CD1c-positive myeloid dendritic cell (primary cell): Measurements from ENCODE around the gene TENT5C.
"Not testable (repeated sequence)": the region's sequence is repeated elsewhere in the genome, so short reads cannot be mapped to it uniquely, and the experiment has no call there.

Experiments used
- DNase-seq: peaks from one replicate; pipeline ENCODE4 v3.0.0-alpha.2; 2016; ENCODE audit errors: extremely low spot score

TENT5C gene

DNA sequence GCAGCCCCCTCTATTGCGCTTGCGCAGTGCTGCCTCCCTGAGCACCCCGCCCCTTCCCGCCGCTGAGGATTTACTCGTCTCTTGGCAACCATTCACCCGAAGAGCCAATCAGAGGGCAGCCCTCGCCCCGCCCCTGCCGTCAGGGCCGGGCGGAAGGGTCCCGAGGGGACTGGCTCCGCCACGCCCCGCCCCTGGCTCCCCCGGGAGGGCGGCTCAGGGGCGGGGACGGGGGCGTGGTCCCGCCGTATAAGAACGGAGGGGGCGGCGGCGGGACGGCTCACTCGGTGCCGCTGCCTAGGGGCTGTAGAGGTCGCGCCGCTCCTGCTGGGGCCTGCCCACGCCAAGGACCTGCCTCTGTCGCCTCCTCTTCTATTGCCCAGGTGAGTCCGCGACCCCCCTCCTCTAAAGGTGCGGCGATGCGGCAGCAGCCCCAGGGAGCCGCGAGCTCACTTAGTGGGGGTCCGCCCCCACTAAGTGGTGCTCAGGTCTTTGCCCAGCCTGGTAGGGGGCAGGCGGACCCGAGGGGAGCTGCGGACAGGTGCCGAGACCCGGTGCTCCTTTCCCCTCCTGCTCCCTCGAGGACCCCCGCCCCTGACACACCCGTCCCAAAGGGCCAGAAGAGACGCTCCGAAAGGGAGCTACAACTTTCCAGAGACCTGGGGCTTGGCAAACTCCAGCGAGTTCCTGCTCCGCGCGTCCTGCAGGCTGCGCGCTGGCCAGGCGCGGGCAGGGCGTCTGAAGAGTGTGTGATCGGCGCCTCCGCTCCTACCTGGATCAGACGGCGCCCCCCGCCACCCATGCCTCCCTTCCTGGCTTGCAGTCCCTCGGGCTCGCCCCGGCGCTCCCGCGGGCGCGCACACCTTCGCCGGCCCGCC lies at the start of gene TENT5C:
TENT5C (plus strand) TSS at position 275 of the 875 bp plus-strand sequence. CDS start 16,821 bp downstream, outside the sequence.
- DNase-seq = peak; percentile 98

DNA sequence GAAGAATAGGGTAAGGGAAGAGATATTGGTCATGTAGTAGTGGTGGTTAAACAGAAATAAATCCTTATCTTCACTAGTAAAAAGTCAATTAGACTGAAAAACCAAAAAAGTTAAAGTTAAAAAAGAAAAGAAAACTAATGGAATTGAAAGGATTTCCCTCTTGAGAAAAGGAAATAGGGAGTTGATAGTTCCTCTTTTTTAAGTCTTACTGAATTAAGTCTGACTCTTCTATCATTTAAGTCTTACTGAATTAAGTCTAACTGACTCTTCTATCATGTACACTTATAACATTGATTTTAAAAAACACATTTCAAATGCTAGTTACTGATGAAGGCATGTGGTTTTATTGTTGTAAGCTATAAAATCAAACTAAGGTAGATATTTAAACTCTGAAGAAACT lies 49.5 kb upstream of the TENT5C start:
- DNase-seq = no peak

DNA sequence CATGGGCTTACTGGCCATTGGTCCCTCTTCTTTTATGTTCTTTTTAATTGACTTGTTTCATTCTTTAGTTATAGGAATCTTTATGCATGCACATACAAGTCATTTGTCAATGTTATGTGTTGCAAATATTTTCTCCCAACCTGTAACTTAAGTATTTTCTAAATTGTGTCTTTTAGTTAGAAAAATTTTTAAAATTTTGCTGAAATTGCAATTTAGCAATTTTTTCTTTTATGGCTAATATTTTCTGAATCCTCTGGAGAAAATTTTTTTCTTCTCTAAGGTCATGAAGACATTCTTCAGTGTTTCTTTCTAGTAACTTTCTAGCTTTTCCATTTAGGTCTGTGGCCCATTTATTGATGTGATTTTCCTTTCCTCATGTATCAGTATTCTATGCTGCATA lies 48.9 kb upstream of the TENT5C start:
- DNase-seq = no peak

DNA sequence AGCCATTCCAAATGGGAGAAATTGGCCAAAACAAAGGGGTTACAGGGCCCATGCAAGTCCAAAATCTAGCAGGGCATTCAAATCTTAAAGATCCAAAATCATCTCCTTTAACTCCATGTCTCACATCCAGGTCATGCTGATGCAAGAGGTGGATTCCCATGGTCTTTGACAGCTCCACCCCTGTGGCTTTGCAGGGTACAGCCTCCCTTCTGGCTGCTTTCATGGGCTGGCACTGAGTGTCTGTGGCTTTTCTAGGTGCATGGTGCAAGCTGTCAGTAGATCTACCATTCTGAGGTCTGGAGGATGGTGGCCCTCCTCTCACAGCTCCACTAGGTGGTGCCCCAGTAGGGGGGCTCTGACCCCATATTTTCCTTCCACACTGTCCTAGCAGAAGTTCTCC lies 47.4 kb upstream of the TENT5C start:
- not testable (repeated sequence) for DNase-seq

DNA sequence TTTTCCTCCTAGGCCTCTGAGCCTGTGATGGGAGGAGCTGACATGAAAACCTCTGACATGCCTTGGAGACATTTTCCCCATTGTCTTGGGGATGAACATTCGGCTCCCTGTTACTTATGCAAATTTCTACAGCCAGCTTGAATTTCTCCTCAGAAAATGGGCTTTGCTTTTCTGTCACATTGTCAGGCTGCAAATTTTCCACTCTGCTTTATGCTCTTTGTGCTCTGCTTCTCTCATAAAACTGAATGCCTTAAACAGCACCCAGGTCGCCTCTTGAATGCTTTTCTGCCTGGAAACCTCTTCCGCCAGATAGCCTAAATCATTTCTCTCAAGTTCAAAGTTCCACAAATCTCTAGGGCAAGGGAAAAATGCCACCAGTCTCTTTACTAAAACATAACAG lies 46.7 kb upstream of the TENT5C start:
- DNase-seq = no peak

DNA sequence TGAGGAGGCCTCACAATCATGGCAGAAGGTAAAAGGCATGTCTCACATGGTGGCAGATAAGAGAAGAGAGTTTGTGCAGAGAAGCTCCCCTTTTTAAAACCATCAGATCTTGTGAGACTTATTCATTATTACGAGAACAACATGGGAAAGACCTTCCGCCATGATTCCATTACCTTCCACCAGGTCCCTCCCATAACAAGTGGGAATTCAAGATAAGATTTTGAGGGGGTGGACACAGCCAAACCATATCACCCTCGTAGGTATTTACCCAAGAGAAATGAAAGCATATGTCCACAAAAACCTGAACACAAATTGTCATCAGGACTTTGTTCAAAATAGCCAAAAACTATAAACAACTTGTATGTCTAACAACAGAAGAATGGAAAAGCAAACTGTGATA lies 45.9 kb upstream of the TENT5C start:
- no peak for DNase-seq

DNA sequence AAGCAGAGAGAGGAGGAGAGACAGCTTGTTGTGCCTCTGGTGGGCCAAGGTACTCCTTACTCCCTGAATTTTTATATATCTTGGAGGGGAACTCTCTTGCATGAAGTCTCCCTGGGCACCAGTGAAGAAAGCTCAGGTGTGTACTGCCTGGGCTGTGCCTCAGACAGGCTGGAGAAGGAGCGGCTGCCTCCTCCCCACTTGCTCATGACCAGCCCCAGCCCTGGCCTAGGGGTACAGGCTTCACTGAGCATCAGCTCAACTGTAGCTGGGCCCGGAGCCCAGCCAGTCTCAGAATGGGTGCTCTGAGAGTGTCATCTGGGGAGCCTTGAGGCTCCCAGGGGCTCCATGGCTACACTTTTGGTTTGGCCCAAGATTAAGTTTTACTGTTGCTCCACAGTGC lies 44.8 kb upstream of the TENT5C start:
- DNase-seq = no peak

DNA sequence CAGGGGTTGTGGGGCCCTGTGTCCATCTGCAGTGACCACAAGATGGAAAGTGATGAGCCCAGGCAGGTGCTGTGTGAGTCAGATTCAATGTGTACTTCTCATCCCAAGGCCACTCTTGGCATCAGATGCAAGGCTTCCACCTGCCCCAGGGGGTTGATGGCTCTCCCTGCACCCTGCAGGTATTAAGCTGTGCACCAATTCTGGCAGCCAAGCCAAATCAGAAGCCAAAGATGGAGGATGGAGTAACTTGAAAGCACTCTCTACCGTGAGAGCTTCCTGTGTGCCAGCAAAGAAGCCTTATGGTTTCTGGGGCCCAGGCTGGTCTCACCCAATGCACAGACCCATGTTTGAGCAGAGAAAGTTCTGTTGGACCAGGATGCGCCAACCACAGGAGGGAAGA lies 44.3 kb upstream of the TENT5C start:
- DNase-seq = no peak

DNA sequence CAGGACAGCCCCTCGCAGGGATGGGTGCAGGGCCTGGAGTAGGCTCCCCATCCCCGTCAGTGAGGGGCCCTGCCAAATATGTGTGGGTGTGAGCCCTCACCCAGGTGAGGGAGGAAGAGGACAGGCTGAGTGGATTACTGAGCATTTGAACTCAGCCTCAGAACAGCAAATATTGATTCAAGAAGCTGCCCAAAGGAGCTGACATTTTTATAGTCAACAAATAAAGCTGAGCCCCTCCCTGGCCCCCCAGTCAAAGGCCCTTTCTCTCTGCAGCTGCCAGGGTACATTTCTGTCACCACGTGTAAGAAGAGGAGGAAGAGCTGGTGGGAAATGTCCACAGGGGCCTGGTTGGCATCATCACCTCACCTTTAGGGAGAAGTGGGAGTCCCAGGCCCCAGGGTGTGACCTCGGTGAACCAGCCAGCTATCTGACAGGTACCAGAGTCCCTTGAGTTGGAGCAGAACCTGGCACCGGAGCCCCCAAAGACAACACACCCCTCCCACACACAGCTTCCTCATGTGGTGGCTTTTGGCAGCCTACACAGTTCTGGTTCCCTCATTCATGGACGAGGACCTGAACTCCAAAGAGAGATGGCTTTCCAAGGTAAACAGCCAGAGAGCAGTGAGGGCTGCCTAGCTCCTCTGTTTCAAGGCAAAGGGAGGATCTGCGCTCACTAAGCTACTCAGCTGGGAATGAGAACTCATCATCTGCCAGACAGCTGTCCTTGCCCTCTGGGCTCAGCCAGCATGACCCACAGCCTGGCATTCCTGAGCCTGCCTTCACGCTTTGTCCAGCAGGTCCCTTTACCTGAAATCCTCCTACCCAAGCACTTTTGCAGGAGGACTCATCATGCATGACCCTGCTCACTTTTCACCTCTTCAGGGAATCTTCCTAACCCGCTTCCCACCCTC lies 43.0 kb upstream of the TENT5C start:
- DNase-seq = peak; percentile 31

DNA sequence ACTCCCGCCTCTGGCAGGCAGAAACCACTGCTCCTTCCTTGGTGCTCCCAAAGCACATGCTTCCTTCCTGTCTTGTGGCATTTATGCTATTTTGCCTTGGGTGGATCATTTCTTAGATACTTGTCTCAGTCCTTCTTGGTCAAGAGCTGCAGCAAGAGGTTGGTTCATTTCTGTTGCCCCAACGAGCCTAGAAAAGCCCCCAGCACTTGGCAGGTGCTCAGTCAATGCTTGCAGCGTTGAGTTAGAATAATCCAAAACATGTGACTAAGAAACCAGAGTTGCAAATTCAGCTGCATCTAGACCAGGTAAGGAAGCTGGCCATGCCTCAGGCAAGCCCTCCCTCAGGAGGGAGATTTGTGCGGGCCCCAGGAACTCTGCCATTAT lies 42.4 kb upstream of the TENT5C start:
- DNase-seq = no peak

DNA sequence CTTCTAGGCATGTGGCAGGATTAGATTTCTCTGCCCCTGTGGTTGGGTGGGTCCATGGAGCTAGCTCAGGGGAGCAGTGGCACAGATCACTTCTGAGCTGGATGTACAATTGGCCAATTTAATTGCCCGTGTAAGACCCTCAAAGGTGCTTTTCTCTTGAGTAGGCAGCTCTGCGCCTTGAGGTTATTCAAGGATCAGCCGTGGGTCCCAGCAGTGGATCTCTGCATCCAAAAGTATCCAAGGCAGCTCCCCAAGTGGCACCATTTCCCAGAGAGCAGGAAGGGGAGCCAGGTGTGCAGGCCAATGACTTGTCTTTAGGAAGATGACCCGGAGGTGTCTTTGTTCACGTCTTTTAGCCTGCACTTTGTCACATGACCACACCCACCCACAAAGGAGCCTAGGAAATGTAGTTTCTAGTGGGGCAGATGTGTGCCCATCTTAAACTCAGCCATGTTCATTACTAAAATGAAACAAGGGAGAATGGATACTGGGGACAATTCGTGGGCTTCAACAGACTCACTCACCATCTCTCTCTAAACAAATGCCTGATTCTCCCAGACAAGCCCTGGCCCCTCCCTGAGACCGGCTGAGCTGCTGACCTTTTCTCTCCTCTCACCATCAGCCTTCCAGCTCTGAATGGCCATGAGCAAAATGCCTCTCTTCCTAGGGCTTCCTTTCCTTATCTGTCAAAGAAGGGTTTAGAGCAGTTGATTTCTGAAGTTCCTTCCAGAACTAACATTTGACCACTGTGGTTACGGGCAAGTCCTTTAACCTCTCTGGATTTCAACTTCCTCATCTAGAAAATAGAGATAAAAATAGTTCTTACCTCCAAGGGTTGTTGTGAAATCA lies 41.4 kb upstream of the TENT5C start:
- peak; percentile 12 for DNase-seq

DNA sequence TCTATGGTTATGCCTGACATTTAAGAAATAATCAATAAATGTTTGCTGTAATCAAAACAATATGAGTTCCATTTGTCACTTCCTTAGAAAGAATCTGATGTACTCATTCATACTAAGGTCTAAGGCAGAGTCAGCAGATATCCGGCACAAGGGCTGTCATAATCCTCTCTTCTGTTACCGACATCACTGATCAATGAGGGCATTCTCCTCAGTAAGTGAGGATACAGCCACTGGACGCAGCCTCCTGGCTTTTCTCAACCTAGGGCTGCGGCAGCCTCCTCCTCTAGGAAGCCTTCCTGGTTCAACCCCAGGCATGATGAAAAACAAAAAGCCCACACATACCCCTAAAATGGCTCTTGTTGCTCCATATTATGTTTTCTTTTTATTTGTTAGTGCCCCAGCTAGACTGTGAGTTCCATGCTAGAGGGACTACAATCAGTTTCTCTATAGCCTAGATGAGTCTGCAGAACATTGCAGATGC lies 40.7 kb upstream of the TENT5C start:
- no peak for DNase-seq

DNA sequence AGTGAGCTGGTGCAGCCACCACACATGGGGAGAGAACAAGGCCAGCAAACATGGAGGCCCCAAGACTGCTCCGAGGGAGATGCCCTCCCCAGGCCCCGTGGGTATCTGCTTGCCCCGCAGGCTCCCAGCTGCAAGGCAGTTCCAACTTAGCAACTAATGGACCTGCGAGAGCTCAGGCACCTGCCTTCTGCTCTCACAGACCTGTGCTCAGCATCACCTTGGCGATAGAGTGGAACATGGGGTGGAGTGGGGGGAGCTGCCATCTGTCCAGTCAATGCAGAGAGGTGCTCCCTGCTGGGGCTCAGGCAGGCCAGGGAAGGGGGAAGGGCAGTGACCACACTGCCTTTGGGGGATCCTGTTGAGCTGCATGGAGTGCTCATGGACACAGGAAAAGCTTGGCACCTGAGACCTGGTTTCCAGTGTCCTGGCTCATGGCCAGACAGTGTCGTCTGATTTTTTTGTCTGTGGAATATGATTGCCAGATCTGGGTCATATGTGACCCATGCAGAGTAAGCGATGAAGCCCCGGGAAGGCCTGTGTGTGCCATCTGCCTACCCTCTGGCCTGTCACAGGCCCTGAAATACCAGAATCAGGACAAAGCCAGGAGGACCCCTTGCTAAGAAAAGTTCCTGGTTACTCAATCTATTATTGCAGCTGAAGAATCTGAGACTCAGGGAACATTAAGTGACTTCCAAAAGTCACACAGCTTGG lies 39.9 kb upstream of the TENT5C start:
- DNase-seq = no peak

DNA sequence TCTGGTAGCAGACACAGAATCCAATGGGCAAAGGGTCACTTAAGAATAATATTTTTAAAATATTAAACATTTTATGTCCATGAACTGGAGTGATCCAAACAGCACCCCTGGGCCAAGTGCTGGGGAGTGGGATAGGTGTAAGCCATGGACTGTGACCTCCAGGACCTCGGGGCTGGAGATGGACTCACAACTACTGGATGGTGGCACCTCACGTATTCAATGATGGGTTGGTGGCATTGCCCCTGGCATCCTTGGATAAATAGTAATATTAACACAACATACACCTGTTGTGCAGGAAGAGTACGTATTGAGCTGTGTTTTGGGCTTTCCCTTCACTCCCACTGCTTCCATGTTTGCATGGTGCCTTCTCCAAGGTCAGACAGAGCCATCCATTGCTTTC lies 39.3 kb upstream of the TENT5C start:
- no peak for DNase-seq

DNA sequence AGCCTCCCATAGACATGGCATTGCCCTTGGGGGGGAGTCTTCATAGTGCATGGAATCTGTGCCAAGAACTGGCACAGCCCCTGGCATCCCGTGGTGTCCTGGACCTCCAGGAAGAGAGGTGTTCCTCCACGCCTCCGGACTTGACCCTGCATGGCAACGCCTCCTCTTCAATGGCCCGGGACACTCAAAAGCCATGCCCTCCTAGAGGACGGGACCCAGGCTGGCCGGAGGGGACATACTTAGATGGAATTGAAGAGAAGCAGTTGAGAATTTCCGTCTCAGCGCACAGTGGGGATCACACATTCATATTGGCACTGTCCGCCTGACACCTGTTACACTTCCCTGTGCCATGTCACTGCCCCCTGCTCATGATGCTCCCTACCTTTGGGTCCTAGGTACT lies 38.4 kb upstream of the TENT5C start:
- DNase-seq = no peak

DNA sequence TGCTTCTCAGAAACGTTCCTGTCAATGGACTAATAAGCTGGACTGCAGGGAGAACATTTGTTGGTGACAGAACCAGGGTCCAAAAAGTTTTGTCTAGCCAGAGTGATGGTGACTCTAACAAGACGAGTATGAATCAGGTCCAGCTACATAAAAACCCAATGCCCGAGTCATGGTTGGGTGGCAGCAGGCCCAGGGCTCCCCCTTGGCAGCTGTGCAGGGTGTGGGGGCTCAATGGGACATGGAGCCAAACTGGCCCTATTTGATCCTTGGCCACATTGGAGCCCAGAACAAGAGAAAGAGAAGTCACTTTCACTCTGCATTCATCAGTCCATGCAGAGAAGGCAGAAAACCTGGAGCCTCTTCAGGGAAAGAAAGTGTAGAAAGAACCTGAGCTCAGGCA lies 37.9 kb upstream of the TENT5C start:
- DNase-seq = no peak

DNA sequence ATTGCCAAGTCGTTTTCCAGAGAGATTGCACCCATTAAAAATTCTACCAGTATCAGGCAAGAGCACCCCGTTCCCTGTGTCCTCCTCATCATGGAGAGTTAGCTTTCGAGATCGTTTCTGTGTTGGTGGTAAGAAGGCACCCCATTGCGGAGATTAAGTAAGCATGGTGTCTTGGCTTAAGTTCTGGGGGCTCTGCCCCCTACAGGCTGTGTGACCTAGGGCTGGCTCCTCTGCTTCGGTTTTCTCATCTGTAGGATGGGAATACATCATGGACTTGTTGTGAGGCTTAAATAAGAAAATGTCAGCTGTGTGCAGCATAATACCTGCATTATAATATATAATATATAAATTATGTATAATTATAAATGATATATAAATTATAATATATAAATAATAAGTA lies 36.8 kb upstream of the TENT5C start:
- no peak for DNase-seq

DNA sequence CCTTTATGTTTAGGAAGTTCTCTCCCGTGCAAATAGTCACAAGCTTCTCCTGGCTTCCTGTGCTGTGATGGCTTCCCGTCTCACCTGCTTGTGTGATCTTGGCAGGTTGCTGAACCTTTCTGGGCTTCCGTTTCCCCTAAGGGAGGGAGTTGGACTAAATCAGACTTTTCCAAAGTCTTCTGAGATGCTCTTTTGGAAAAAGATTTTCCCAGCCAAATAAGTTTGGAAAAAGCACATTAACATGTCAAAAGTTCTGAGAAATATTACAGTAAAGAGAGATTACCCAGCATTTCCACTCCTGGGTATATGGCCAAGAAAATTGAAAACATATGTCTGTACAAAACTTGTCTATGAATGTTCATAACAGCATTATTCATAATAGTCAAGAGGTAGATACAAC lies 36.0 kb upstream of the TENT5C start:
- no peak for DNase-seq

DNA sequence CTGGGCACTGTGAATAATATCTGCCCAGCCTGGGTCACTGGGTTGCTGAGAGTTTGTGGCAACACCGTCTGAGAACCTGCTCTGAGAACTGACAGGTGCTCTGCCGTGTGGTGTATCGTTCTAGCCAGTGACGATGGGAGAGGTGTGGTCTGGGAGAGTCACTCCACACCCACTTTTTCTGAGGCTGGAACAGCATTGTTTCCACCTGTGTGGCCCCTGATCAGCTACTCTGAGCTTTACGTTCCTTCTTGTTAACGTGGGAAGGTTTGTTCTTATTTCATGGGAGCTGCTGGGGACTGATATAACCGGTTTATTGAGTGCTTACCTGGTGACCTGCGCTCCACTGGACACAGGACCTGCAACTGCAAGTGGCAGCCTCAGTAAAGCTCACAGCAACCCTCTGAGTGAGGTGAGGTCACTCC lies 34.8 kb upstream of the TENT5C start:
- DNase-seq = no peak

DNA sequence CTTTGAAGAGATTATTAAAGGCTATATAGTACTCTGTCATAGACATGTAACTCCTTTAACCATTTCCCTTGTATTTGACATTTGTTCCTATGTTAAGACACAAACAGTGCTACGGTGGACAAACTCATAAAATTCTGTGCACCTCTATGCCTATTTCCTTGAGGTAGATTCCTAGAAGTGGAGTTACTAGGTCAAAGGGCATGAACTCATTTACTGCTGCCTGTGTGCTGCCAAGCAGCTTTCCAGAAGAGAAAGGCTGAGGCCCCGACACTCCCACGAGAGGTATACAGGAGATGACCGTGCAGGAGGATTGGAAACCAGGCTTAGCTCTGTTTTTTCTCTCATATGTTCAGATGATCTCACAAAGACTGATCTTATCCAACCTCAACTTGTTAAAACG lies 34.4 kb upstream of the TENT5C start:
- DNase-seq = no peak

DNA sequence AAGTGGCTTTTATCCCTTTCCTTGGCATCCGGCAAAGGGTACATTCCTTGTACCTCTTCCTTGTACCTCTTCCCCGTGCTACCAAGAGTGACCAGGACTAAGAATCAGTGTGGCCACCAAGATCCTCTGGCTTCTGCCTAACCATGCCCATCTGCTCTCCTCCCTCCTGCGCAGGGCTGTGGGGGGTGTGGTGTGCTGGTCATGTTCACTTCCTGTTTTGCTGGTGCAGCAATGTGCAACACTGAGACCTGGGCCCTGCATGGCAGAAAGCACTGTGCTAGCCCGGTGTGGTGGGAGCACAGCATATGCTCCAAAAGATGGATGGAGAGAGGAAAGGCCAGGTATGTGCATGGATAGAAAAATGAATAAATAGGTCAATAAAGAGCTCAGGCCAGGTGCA lies 33.3 kb upstream of the TENT5C start:
- DNase-seq = peak; percentile 32
